ENCODE measurements around the gene FTMT. TPM values are rescaled to one million over a fixed set of nuclear protein-coding genes. Genes with fewer than 3 reads are reported as not detected.

The FTMT gene
- total and polyA plus RNA-seq, 4 donors, result not detected

DNA sequence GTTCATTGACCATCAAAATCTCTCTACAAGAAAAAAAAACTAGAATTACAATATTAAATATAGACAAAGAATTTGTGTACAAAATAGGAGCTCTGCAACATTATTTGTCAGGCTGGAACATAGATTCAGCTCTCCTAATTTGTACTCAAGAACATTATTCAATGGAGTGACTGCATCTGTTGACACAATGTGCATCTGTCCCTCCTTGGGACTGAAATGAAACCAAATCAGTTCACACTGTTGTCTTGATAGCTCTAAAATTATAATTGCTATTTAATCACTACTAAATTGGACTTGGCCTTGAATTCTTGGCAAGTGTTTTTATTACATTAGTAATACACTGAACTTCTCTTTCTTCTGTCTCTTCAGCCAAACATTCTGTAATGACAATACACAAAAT, 47.7 kb downstream of the FTMT start:
- DNase-seq (ENCODE audit: low read depth in 4 of 6, low spot score in 6 of 6), result peak in 2 of 6 donors; percentile 36 to 46
- H3K4me3 ChIP-seq (ENCODE audit: low read depth, low read length), result no peak overlapping the region
- no peaks in the 10 kb centered on the region for H3K36me3 ChIP-seq (ENCODE audit: control insufficient read depth, insufficient read depth, low read length)

More for the DNA sequence above, 47.7 kb downstream of the FTMT start:
- H3K4me1 ChIP-seq (ENCODE audit: control insufficient read depth, insufficient read depth, low read length), result no peaks in the 10 kb centered on the region
- H3K9me3 ChIP-seq (ENCODE audit: control insufficient read depth, insufficient read depth, low read length), result no peaks in the 10 kb centered on the region
- no peak overlapping the region for H3K27ac ChIP-seq (ENCODE audit: low read depth, low read length)
- no peaks in the 10 kb centered on the region for H3K27me3 ChIP-seq (ENCODE audit: control insufficient read depth, insufficient read depth, low read length)

Other genes with a start within 250 kb of the FTMT start
- gene SRFBP1, start 110.1 kb downstream of the FTMT start, total RNA-seq, result 10 to 100 TPM; 16.4 to 28.7 TPM
- 10 to 100 TPM in 1 of 2 donors, 1 to 10 TPM in 1; 7.5 to 12.7 TPM for gene SRFBP1, start 110.1 kb downstream of the FTMT start, polyA plus RNA-seq (ENCODE audit: insufficient read length in 2 of 2)
- 10 to 100 TPM; 22.5 to 88.1 TPM for gene LOX, start 226.4 kb downstream of the FTMT start, total RNA-seq
- gene LOX, start 226.4 kb downstream of the FTMT start, polyA plus RNA-seq (ENCODE audit: insufficient read length in 2 of 2), result 10 to 100 TPM in 1 of 2 donors, 1 to 10 TPM in 1; 10.0 to 18.0 TPM